Gastrocnemius medialis (tissue), 4 donors: ENCODE measurements around the gene NANOG. TPM values are rescaled to one million over a fixed set of nuclear protein-coding genes. Genes with fewer than 3 reads are reported as not detected.
"Not testable (repeated sequence)": the region's sequence is repeated elsewhere in the genome, so short reads cannot be mapped to it uniquely, and the experiment has no call there.

ENCODE experiments used
- ATAC-seq, 2 donors: fragments of 150-250 bp; one replicate each; pipeline ENCODE4 v1.9.1; 2016
- DNase-seq, 2 donors: peaks; one replicate each; pipeline ENCODE4 v3.0.0-alpha.2; 2019
- H3K27ac ChIP-seq, 4 donors: fragments of 200-600 bp; sonication (generic); 1 replicate in 1 of 4; 2 replicates in 3 of 4; pipeline ENCODE4 v1.5.1; 2016 to 2018; ENCODE audit warnings: mild to moderate bottlenecking in 2 of 4, moderate library complexity in 1 of 4
- H3K27me3 ChIP-seq, 3 donors: fragments of 200-600 bp; sonication (generic) in 2 of 3; 1 replicate in 1 of 3; 2 replicates in 2 of 3; pipeline versions ENCODE4 v1.5.1 to v1.6.0; 2016 to 2019; ENCODE audit warnings: mild to moderate bottlenecking in 1 of 3, moderate library complexity in 1 of 3
- H3K36me3 ChIP-seq, 2 donors: fragments of 200-600 bp; sonication (generic) in 1 of 2; one replicate each; pipeline ENCODE4 v1.5.1; 2017 to 2018
- H3K4me1 ChIP-seq, 2 donors: fragments of 200-600 bp; sonication (generic) in 1 of 2; one replicate each; pipeline ENCODE4 v1.5.1; 2016 to 2017; ENCODE audit warnings: mild to moderate bottlenecking in 2 of 2
- H3K4me3 ChIP-seq, 4 donors: fragments of 200-600 bp; sonication (generic) in 3 of 4; 1 replicate in 1 of 4; 2 replicates in 3 of 4; pipeline ENCODE4 v1.5.1; 2016 to 2019; ENCODE audit warnings: mild to moderate bottlenecking in 2 of 4
- H3K9me3 ChIP-seq, 3 donors: fragments of 200-600 bp; sonication (generic) in 2 of 3; 1 replicate in 1 of 3; 2 replicates in 2 of 3; pipeline ENCODE4 v1.5.1; 2016 to 2019
- POLR2A ChIP-seq, 2 donors: fragments of 450-650 bp; IDR thresholded peaks; one replicate each; pipeline ENCODE4 v1.6.1; 2017; ENCODE audit warnings: antibody characterized with exemption in 2 of 2, mild to moderate bottlenecking in 2 of 2, moderate library complexity in 2 of 2
- in situ Hi-C, 4 donors: fragments of 200-750 bp; cut with MboI; loops; one replicate each; pipeline versions ENCODE4 v1.15.0 to v1.8.0; 2017; ENCODE audit warnings: low sequenced_read_pairs in 4 of 4
- intact Hi-C: fragments of 100-400 bp; cut with DNase I; formaldehyde crosslinking; loops from one replicate; pipeline ENCODE4 v1.15.1; 2023; ENCODE audit warnings: low total_unique reads
- total RNA-seq, 4 donors: library from RNA; depleted of rRNA; stranded (reverse); fragments of >200 nt; gene quantifications; one replicate each; pipeline versions ENCODE4 v1.1.0 to v1.2.3, GENCODE V29; 2016
- TF ChIP-seq, protein P1 (sequence below), 5 experiments: fragments of 450-650 bp in 3 of 5; fragments of 200-600 bp in 2 of 5; sonication (generic) in 2 of 5; IDR thresholded peaks in 4 of 5; conservative IDR thresholded peaks in 1 of 5; 1 replicate in 4 of 5; 2 replicates in 1 of 5; pipeline ENCODE4 v1.5.1; 2016 to 2019; ENCODE audit warnings: antibody characterized with exemption in 5 of 5, mild to moderate bottlenecking in 3 of 5, moderate library complexity in 3 of 5

The NANOG gene
- total RNA-seq, 4 donors from 2014 or later: 0.10 TPM; not detected in 3

DNA sequence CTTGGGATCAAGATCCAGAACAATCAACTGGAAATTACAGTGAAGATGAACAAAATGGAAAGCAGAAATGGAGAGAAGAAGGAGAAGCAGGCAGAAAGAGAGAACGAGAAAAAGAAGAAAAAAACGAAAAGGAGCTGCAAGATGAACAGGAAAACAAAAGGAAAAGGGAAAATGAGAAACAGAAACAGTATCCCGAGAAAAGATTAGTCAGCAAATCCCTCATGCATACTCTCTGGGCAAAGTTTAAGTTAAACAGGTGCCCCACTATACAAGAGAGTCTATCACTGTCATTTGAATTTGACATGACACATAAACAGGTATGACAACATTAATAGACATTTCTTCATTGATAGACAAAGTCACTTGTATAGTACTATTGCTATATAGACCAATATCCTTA lies 19.2 kb upstream of the NANOG start:
- H3K36me3 ChIP-seq: no peaks in the 10 kb centered on the region
- ATAC-seq: no peak
- no peaks in the 10 kb centered on the region for H3K9me3 ChIP-seq
- no peaks in the 10 kb centered on the region for H3K27me3 ChIP-seq
- no peak for DNase-seq
- intact Hi-C loops (no loop called here), in situ Hi-C loops (no loop called here)
- TF ChIP-seq POLR2A (IDR thresholded peaks at IDR 0.05): no peak
- TF ChIP-seq, protein P1, sequence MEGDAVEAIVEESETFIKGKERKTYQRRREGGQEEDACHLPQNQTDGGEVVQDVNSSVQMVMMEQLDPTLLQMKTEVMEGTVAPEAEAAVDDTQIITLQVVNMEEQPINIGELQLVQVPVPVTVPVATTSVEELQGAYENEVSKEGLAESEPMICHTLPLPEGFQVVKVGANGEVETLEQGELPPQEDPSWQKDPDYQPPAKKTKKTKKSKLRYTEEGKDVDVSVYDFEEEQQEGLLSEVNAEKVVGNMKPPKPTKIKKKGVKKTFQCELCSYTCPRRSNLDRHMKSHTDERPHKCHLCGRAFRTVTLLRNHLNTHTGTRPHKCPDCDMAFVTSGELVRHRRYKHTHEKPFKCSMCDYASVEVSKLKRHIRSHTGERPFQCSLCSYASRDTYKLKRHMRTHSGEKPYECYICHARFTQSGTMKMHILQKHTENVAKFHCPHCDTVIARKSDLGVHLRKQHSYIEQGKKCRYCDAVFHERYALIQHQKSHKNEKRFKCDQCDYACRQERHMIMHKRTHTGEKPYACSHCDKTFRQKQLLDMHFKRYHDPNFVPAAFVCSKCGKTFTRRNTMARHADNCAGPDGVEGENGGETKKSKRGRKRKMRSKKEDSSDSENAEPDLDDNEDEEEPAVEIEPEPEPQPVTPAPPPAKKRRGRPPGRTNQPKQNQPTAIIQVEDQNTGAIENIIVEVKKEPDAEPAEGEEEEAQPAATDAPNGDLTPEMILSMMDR (IDR thresholded peaks at IDR 0.05 in 4 of 5, conservative IDR thresholded peaks at IDR 0.05 in 1 of 5): no peak
- H3K4me3 ChIP-seq: no peak overlapping the region
- H3K27ac ChIP-seq: no peak overlapping the region
- H3K4me1 ChIP-seq: no peaks in the 10 kb centered on the region

DNA sequence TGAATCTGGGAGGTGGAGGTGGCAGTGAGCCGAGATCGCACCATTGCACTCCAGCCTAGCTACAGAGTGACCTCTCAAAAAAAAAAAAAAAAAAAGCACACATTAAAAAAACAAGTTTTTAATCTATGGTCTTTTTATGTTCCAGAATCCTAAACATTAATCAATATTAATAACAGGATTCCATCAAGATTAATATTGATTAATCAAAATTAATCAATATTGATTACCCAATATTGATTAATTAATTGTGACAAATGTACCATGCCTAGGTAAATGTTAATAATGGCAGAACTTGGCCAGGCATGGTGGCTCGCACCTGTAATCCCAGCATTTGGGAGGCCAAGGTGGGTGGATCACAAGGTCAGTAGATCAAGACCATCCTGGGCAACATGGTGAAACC lies 7.9 kb upstream of the NANOG start:
- intact Hi-C loops: no loop called here
- H3K27me3 ChIP-seq: no peaks in the 10 kb centered on the region
- no peak overlapping the region for H3K27ac ChIP-seq
- no peaks in the 10 kb centered on the region for H3K4me1 ChIP-seq
- H3K4me3 ChIP-seq: no peak overlapping the region
- in situ Hi-C loops: no loop called here
- no peaks in the 10 kb centered on the region for H3K36me3 ChIP-seq
- TF ChIP-seq, protein P1 (IDR thresholded peaks at IDR 0.05 in 4 of 5, conservative IDR thresholded peaks at IDR 0.05 in 1 of 5): no peak
- no peak for TF ChIP-seq POLR2A (IDR thresholded peaks at IDR 0.05)
- DNase-seq (no peak), ATAC-seq (no peak)
- no peaks in the 10 kb centered on the region for H3K9me3 ChIP-seq

DNA sequence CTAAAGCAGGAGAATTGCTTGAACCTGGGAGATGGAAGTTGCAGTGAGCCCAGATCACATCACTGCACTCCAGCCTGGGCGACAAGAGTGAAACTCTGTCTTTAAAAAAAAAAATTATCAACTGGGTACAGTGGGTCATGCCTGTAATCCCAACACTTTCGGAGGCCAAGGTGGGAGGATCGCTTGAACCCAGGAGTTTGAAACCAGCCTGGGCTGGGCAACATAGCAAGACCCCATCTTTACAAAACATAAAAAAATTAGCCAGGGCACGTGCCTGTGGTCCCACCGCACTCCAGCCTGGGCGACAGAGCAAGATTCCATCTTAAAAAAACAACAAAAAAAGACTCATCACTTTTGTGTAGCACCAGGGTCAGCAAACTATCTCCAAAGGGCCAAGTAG lies 7.1 kb upstream of the NANOG start:
- intact Hi-C loops (no loop called here), in situ Hi-C loops (no loop called here)
- H3K9me3 ChIP-seq: no peaks in the 10 kb centered on the region
- no peaks in the 10 kb centered on the region for H3K4me1 ChIP-seq
- DNase-seq: no peak
- H3K27me3 ChIP-seq: no peaks in the 10 kb centered on the region
- TF ChIP-seq POLR2A (IDR thresholded peaks at IDR 0.05): no peak
- TF ChIP-seq, protein P1 (IDR thresholded peaks at IDR 0.05 in 4 of 5, conservative IDR thresholded peaks at IDR 0.05 in 1 of 5): no peak
- H3K4me3 ChIP-seq: no peak overlapping the region
- no peak for ATAC-seq
- H3K27ac ChIP-seq: no peak overlapping the region
- H3K36me3 ChIP-seq: no peaks in the 10 kb centered on the region

DNA sequence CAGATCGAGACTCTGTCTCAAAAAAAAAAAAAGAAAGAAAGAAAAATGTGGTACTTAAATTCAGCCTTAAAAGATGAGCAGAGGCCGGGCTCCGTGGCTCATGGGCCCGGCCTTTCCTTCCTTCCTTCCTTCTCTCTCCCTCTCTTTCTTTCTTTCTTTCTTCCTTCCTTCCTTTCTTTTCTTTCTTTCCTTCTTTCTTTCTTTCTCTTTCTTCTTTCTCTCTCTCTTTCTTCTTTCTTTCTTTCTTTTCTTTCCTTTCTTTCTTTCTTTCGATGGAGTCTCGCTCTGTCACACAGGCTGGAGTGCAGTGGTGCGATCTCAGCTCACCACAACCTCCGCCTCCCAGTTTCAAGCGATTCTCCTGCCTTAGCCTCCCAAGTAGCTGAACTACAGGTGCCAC lies 5.8 kb upstream of the NANOG start:
- in situ Hi-C loops, H3K4me1 ChIP-seq, H3K36me3 ChIP-seq, DNase-seq, ATAC-seq, H3K27me3 ChIP-seq, H3K9me3 ChIP-seq, intact Hi-C loops, H3K27ac ChIP-seq, H3K4me3 ChIP-seq: not testable (repeated sequence)

DNA sequence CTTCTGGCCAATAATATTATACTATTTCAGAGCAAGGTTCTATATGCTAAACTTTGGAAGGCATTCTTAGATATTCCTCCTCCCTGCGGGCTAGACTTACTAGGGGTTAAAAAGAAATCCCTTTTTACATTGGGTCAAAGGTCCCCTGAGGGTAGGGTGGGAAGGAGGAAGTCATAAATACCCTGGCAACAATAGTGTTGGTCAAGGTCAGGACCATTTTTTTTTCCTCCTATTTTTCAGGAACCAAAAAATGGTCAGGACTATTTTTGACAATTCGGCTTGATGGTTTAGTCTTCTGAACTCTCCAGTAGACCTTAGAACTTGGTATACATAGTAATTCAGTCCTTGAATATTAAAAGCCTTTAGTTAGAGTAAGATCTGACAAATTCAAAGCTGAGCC lies 4.5 kb upstream of the NANOG start:
- intact Hi-C loops: no loop called here
- Histone ChIP-seq H3K9me3 (no peaks in the 10 kb centered on the region), H3K4me3 (no peak overlapping the region), H3K27ac (no peak overlapping the region), H3K36me3 (no peaks in the 10 kb centered on the region), H3K27me3 (peaks cover 0 to 4% (median 0%) of the 10 kb centered on the region in 3 donors), H3K4me1 (no peaks in the 10 kb centered on the region)
- no peak for DNase-seq
- TF ChIP-seq POLR2A (IDR thresholded peaks at IDR 0.05): no peak
- TF ChIP-seq, protein P1 (IDR thresholded peaks at IDR 0.05 in 4 of 5, conservative IDR thresholded peaks at IDR 0.05 in 1 of 5): no peak
- in situ Hi-C loops: no loop called here
- ATAC-seq: no peak
